ENCODE data around the gene PCBP3.
"Not testable (repeated sequence)": the region's sequence is repeated elsewhere in the genome, so short reads cannot be mapped to it uniquely, and the experiment has no call there.

The PCBP3 gene

GRCh38 chr21:45882645-45883044 lies 239.1 kb downstream of the PCBP3 start:
- no peak for TF ChIP-seq CTCF (IDR thresholded peaks at IDR 0.05; ENCODE audit: control extremely low read depth, extremely low read depth, low read depth, missing control alignments)
- DNase-seq (ENCODE audit: extremely low spot score) = no peak
- CTCF ChIA-PET = interaction anchor here (1.5 to 2.0 kb wide), 2 partner anchors 36 to 53 kb away, joined by 3 to 7 read pairs; no protein-coding TSS in a partner anchor
- POLR2A ChIA-PET = no interaction called here

- no peak for DNase-seq (ENCODE audit: extremely low spot score)
- ChIA-PET POLR2A (no interaction called here), CTCF (no interaction called here)
- no peak for TF ChIP-seq CTCF (IDR thresholded peaks at IDR 0.05; ENCODE audit: control extremely low read depth, extremely low read depth, low read depth, missing control alignments)
Observed at GRCh38 chr21:45883090-45883489, 239.6 kb downstream of the PCBP3 start.

- ChIA-PET CTCF (no interaction called here), POLR2A (no interaction called here)
- DNase-seq (ENCODE audit: extremely low spot score) = no peak
Observed at GRCh38 chr21:45885597-45885929, 242.0 kb downstream of the PCBP3 start.

GRCh38 chr21:45885930-45886601 lies 242.5 kb downstream of the PCBP3 start:
- CTCF ChIA-PET; POLR2A ChIA-PET; DNase-seq (ENCODE audit: extremely low spot score): not testable (repeated sequence)

More at GRCh38 chr21:45885597-45885929, 242.0 kb downstream of the PCBP3 start:
- no peak for TF ChIP-seq CTCF (IDR thresholded peaks at IDR 0.05; ENCODE audit: control extremely low read depth, extremely low read depth, low read depth, missing control alignments)

GRCh38 chr21:45886610-45887026 lies 243.1 kb downstream of the PCBP3 start:
- ChIA-PET POLR2A (no interaction called here), CTCF (no interaction called here)
- TF ChIP-seq CTCF (IDR thresholded peaks at IDR 0.05; ENCODE audit: control extremely low read depth, extremely low read depth, low read depth, missing control alignments) = no peak
- no peak for DNase-seq (ENCODE audit: extremely low spot score)

GRCh38 chr21:45887120-45887611 lies 243.6 kb downstream of the PCBP3 start:
- DNase-seq (ENCODE audit: extremely low spot score) = no peak
- POLR2A ChIA-PET = no interaction called here
- CTCF ChIA-PET = interaction anchor here (1.0 kb wide), 1 partner anchor 18 kb away, joined by 3 read pairs; no protein-coding TSS in a partner anchor
- no peak for TF ChIP-seq CTCF (IDR thresholded peaks at IDR 0.05; ENCODE audit: control extremely low read depth, extremely low read depth, low read depth, missing control alignments)

GRCh38 chr21:45887788-45888187 lies 244.3 kb downstream of the PCBP3 start:
- ChIA-PET CTCF (interaction anchor here (1.0 kb wide), 1 partner anchor 17 kb away, joined by 3 read pairs; no protein-coding TSS in a partner anchor), POLR2A (no interaction called here)
- no peak for DNase-seq (ENCODE audit: extremely low spot score)
- no peak for TF ChIP-seq CTCF (IDR thresholded peaks at IDR 0.05; ENCODE audit: control extremely low read depth, extremely low read depth, low read depth, missing control alignments)
